A549 (cell line): Measurements from ENCODE around the gene ZDHHC11B.

Experiments used
- CBX8 ChIP-seq: fragments of 200-600 bp; sonication (generic); IDR thresholded peaks from 2 replicates; pipeline ENCODE4 v1.6.1; 2016
- CHD4 ChIP-seq: fragments of 200-600 bp; sonication (generic); IDR thresholded peaks from 2 replicates; pipeline ENCODE4 v1.6.1; 2016; ENCODE audit warnings: antibody characterized with exemption, mild to moderate bottlenecking, borderline replicate concordance
- EP300 ChIP-seq, 2 experiments: fragments of >200 bp; sonication (Bioruptor Twin); formaldehyde crosslinking; IDR thresholded peaks; 2 replicates in 1 of 2; 3 replicates in 1 of 2; pipeline ENCODE4 v1.6.1; 2016 to 2017
- MAFK ChIP-seq: fragments of 450-650 bp; IDR thresholded peaks from 2 replicates; pipeline ENCODE4 v1.6.1; 2014; ENCODE audit not compliant: partially characterized antibody
- MYC ChIP-seq: IDR thresholded peaks from 2 replicates; pipeline ENCODE4 v1.6.1; 2012; ENCODE audit warnings: mild to moderate bottlenecking, inconsistent platforms, low read length, improper control_type of control experiment, borderline replicate concordance
- POLR2A ChIP-seq: IDR thresholded peaks from 2 replicates; pipeline ENCODE4 v1.6.1; 2012; ENCODE audit warnings: mild to moderate bottlenecking, low read length
- RCOR1 ChIP-seq: fragments of 150-350 bp; IDR thresholded peaks from 2 replicates; pipeline ENCODE4 v1.6.1; 2014; ENCODE audit warnings: antibody characterized with exemption, low read length, low read depth
- RFX5 ChIP-seq: fragments of 450-650 bp; IDR thresholded peaks from 2 replicates; pipeline ENCODE4 v1.7.1; 2014; ENCODE audit warnings: antibody characterized with exemption, mild to moderate bottlenecking, moderate library complexity
- TF ChIP-seq, protein P1 (sequence below): fragments of >200 bp; sonication (Bioruptor Twin); formaldehyde crosslinking; IDR thresholded peaks from 3 replicates; pipeline ENCODE4 v1.5.1; 2016

DNA sequence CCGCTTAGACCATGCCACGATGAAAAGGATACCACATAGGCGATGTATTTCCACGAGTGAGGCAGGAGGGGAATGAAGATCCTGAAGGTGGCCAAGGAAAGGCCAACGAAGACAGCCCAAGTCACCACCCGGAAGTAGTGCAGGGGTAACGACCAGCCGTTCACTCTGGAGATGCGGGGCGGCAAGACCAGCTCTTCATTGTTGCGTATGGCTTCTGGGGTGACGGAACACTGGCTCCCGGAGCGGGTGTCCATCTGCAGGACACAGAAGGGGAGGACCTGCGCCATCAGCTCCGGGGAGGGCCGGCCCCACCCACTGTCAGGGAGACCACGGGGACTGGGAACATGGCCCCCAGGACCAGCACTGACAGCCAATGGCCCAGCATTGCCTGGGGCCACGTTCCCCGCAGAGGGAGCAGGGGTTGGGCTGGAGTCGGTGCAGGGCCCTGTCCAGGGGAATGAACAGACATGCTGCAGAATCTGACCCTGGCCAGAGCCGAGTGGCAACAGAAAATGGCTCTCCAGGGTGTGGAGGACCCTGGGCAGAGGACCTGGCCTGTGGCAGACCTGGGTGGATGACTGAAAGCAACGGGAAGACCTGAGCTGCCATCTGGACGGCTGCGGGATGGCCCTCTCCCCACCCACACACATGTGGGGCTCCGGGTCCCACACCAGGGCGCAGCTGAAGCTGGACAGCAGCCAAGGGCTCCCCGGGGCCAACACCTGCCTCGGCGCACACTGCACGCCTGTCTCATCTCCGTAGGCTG lies 17.7 kb downstream of the ZDHHC11B start:
- TF ChIP-seq CHD4 (no peak), POLR2A (no peak), CBX8 (no peak), RCOR1 (no peak), MAFK (no peak), RFX5 (no peak), MYC (no peak), EP300 (IDR thresholded peaks at IDR 0.05) (no peak)
- TF ChIP-seq, protein P1, sequence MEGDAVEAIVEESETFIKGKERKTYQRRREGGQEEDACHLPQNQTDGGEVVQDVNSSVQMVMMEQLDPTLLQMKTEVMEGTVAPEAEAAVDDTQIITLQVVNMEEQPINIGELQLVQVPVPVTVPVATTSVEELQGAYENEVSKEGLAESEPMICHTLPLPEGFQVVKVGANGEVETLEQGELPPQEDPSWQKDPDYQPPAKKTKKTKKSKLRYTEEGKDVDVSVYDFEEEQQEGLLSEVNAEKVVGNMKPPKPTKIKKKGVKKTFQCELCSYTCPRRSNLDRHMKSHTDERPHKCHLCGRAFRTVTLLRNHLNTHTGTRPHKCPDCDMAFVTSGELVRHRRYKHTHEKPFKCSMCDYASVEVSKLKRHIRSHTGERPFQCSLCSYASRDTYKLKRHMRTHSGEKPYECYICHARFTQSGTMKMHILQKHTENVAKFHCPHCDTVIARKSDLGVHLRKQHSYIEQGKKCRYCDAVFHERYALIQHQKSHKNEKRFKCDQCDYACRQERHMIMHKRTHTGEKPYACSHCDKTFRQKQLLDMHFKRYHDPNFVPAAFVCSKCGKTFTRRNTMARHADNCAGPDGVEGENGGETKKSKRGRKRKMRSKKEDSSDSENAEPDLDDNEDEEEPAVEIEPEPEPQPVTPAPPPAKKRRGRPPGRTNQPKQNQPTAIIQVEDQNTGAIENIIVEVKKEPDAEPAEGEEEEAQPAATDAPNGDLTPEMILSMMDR, result no peak
